ENCODE data around the gene C4BPB.

- TF ChIP-seq REST (IDR thresholded peaks at IDR 0.05; ENCODE audit: insufficient read depth in 1 of 2, low read depth in 2 of 2, low read length in 2 of 2) (no peak), SIN3A (IDR thresholded peaks at IDR 0.05; ENCODE audit: borderline replicate concordance, insufficient read depth, low read length) (no peak), POLR2AphosphoS5 (IDR thresholded peaks at IDR 0.05; ENCODE audit: low read depth, low read length) (no peak)
Measured at GRCh38 chr1:207063014-207063413, 25.6 kb upstream of the C4BPB start.
